Measurements from ENCODE around the gene NKX6-1. TPM values are rescaled to one million over a fixed set of nuclear protein-coding genes. Genes with fewer than 3 reads are reported as not detected.

NKX6-1 gene
- total and polyA plus RNA-seq, 9 of the 15 experiments (the other 6 are each of a cell fraction or from before 2014, with no cell fraction given) = not detected

GRCh38 chr4:84455697-84456096, 43.4 kb downstream of the NKX6-1 start:
- Histone ChIP-seq H3K27me3 (ENCODE audit: control insufficient read depth in 2 of 2, insufficient read depth in 2 of 2, low read length in 2 of 2) (no peaks in the 10 kb centered on the region; a peak in 1 of 5 replicates), H2AFZ (ENCODE audit: low read depth, low read length) (no peak overlapping the region), H3K4me3 (no peak overlapping the region), H3K9me3 (replicated peaks; ENCODE audit: control insufficient read depth, insufficient read depth, low read depth, low read length) (no peaks in the 10 kb centered on the region), H3K79me2 (ENCODE audit: control insufficient read depth, insufficient read depth, low read length) (no peaks in the 10 kb centered on the region), H3K9ac (ENCODE audit: insufficient read depth in 1 of 2, low read depth in 2 of 2, low read length in 2 of 2) (no peak overlapping the region), H3K9me1 (ENCODE audit: control insufficient read depth, insufficient read depth, low read length) (no peaks in the 10 kb centered on the region), H3K4me2 (ENCODE audit: insufficient read depth, low read length) (no peak overlapping the region), H4K20me1 (replicated peaks; ENCODE audit: control insufficient read depth, insufficient read depth, low read length) (no peaks in the 10 kb centered on the region), H3K36me3 (ENCODE audit: control insufficient read depth, insufficient read depth, low read length) (no peaks in the 10 kb centered on the region), H3K4me1 (replicated peaks in 1 of 2; ENCODE audit: control insufficient read depth in 2 of 2, insufficient read depth in 2 of 2, low read length in 2 of 2) (no peaks in the 10 kb centered on the region), H3K27ac (ENCODE audit: extremely low read depth, low read depth, low read length) (no peak overlapping the region)
- CTCF ChIA-PET (ENCODE audit: low intra/inter-chr PET ratio) = no interaction called here
- no peak for ATAC-seq
- in situ Hi-C loops (cut with MboI) (no loop called here), intact Hi-C loops (cut with micrococcal nuclease) (no loop called here)
- no TSS peak for BruUV-seq (replicated peaks)
- 2% methylated on average over 3 of the region's 3 CpGs for WGBS (ENCODE audit: insufficient coverage, low coverage, missing lambda C conversion rate)
- FAIRE-seq = no peak
- DNase-seq (ENCODE audit: extremely low read depth in 1 of 4, low spot score in 3 of 4) = no peak
- POLR2A ChIA-PET = no interaction called here
- TF ChIP-seq POLR2B (IDR thresholded peaks at IDR 0.05; ENCODE audit: low read depth, partially characterized antibody) = no peak
- TF ChIP-seq CCAR2 (IDR thresholded peaks at IDR 0.05; ENCODE audit: low read depth, low read length) = no peak
- TF ChIP-seq CTCFL (IDR thresholded peaks at IDR 0.05; ENCODE audit: borderline replicate concordance, insufficient read depth, low read depth, low read length, poor library complexity, severe bottlenecking) = no peak
- no peak for TF ChIP-seq TGIF2 (CRISPR knock-in tag; IDR thresholded peaks at IDR 0.05)
- no peak for TF ChIP-seq ZBTB5 (IDR thresholded peaks at IDR 0.05)
- TF ChIP-seq POU5F1 (IDR thresholded peaks at IDR 0.05; ENCODE audit: borderline replicate concordance, low read depth, low read length, partially characterized antibody) = no peak
- TF ChIP-seq SOX6 (IDR thresholded peaks at IDR 0.05) = no peak
- no peak for TF ChIP-seq SPI1 (IDR thresholded peaks at IDR 0.05; ENCODE audit: borderline replicate concordance, low read depth, low read length)
- TF ChIP-seq ZNF354B (CRISPR knock-in tag; IDR thresholded peaks at IDR 0.05) = no peak
- TF ChIP-seq ID3 (CRISPR knock-in tag; IDR thresholded peaks at IDR 0.05) = no peak
- TF ChIP-seq ID3 (tag; IDR thresholded peaks at IDR 0.05) = no peak
- no peak for TF ChIP-seq HMGXB4 (CRISPR knock-in tag; IDR thresholded peaks at IDR 0.05)
- no peak for TF ChIP-seq ZBTB11 (CRISPR knock-in tag; IDR thresholded peaks at IDR 0.05)
